HCT116 (cell line): ENCODE measurements around the gene CSRP3. TPM values are rescaled to one million over a fixed set of nuclear protein-coding genes. Genes with fewer than 3 reads are reported as not detected.

Experiments used
- ATAC-seq: fragments of 200-7000 bp; cut with Tn5 transposase; 2 replicates; pipeline ENCODE4 v1.9.1; 2020; ENCODE audit warnings: mild to moderate bottlenecking, moderate library complexity
- BruUV-seq: library from RNA; stranded (reverse); fragments of 400-500 nt; replicated peaks from 2 replicates; lab custom pipeline; 2021; lab: Mats Ljungman, UMichigan
- CTCF ChIA-PET: fragments of 300-600 bp; sonication (Branson Sonifier 250); formaldehyde crosslinking; loops from one replicate; lab custom pipeline; 2021; ENCODE audit warnings: antibody characterized with exemption; lab: Charles Lee
- POLR2A ChIA-PET: fragments of 300-600, 350-600 bp; sonication (Branson Sonifier 250); formaldehyde crosslinking; loops from one replicate; lab custom pipeline; 2021; ENCODE audit warnings: antibody characterized with exemption; lab: Charles Lee
- RAD21 ChIA-PET, 2 experiments: fragments of 300-600 bp; sonication (Branson Sonifier 250); formaldehyde crosslinking; loops; one replicate each; lab custom pipeline; 2023; ENCODE audit warnings: low total read pairs in 2 of 2; ENCODE audit not compliant: uncharacterized antibody in 2 of 2, unreplicated experiment in 2 of 2, low non-redundant PET in 1 of 2; lab: Charles Lee
- DNase-seq: peaks from one replicate; pipeline ENCODE4 v3.0.0-alpha.2; 2010; ENCODE audit warnings: low read depth, low spot score
- H2AFZ ChIP-seq: fragments of 200-600 bp; shearing (Covaris generic), sonication (generic); 2 replicates; pipeline ENCODE4 v1.6.1; 2017; ENCODE audit warnings: low read depth, mixed run types, mixed read lengths, antibody characterized with exemption, low read length; ENCODE audit not compliant: poor library complexity, severe bottlenecking
- H3K27ac ChIP-seq: 2 replicates; pipeline ENCODE4 v1.5.1; 2012; ENCODE audit warnings: low read depth, low read length
- H3K27me3 ChIP-seq: fragments of 200-600 bp; sonication (generic); 2 replicates; pipeline ENCODE4 v1.6.1; 2016; ENCODE audit warnings: mixed run types, low read length, mixed read lengths; ENCODE audit not compliant: insufficient read depth
- H3K36me3 ChIP-seq, 2 experiments: fragments of 200-500 bp in 1 of 2; fragments of 200-600 bp in 1 of 2; sonication (Bioruptor generic) in 1 of 2; sonication (generic) in 1 of 2; 2 replicates each; pipeline versions ENCODE4 v1.5.1 to v1.6.1; 2014 to 2016; ENCODE audit warnings: low read length in 2 of 2, inconsistent platforms in 1 of 2, mixed read lengths in 1 of 2, mixed run types in 1 of 2; ENCODE audit not compliant: insufficient read depth in 2 of 2, control insufficient read depth in 1 of 2
- H3K4me1 ChIP-seq, 2 experiments: fragments of 200-600 bp in 1 of 2; sonication (generic) in 1 of 2; 2 replicates each; pipeline versions ENCODE4 v1.5.1 to v1.6.1; 2012 to 2017; ENCODE audit warnings: low read length in 2 of 2, inconsistent platforms in 1 of 2, mild to moderate bottlenecking in 1 of 2, mixed read lengths in 1 of 2, mixed run types in 1 of 2, moderate library complexity in 1 of 2; ENCODE audit not compliant: insufficient read depth in 2 of 2, control insufficient read depth in 1 of 2
- H3K4me2 ChIP-seq: fragments of 200-600 bp; sonication (generic); 2 replicates; pipeline ENCODE4 v1.6.1; 2017; ENCODE audit warnings: mixed run types, low read length, mixed read lengths
- H3K4me3 ChIP-seq, 2 experiments: fragments of 200-600 bp in 1 of 2; sonication (generic) in 1 of 2; replicated peaks in 1 of 2; 2 replicates each; pipeline ENCODE4 v1.5.1; 2011 to 2016; ENCODE audit warnings: low read length in 2 of 2, control low read depth in 1 of 2, low read depth in 1 of 2, mild to moderate bottlenecking in 1 of 2, mixed read lengths in 1 of 2, mixed run types in 1 of 2
- H3K79me2 ChIP-seq: fragments of 200-600 bp; sonication (generic); 2 replicates; pipeline ENCODE4 v1.6.1; 2017; ENCODE audit warnings: mild to moderate bottlenecking, mixed run types, low read length, moderate library complexity, mixed read lengths; ENCODE audit not compliant: insufficient read depth
- H3K9ac ChIP-seq: fragments of 200-600 bp; sonication (generic); 2 replicates; pipeline ENCODE4 v1.6.1; 2016; ENCODE audit warnings: low read length, mixed read lengths
- H3K9me2 ChIP-seq: fragments of 200-600 bp; sonication (generic), shearing (Covaris generic); 2 replicates; pipeline ENCODE4 v1.6.1; 2017; ENCODE audit warnings: mixed run types, mild to moderate bottlenecking, moderate library complexity; ENCODE audit not compliant: insufficient read depth
- H3K9me3 ChIP-seq, 2 experiments: fragments of 200-500 bp in 1 of 2; fragments of 200-600 bp in 1 of 2; sonication (Bioruptor generic) in 1 of 2; sonication (generic) in 1 of 2; 2 replicates each; pipeline ENCODE4 v1.6.1; 2014 to 2017; ENCODE audit warnings: low read length in 2 of 2, mixed read lengths in 2 of 2, inconsistent platforms in 1 of 2, low read depth in 1 of 2, mild to moderate bottlenecking in 1 of 2, mixed run types in 1 of 2, moderate library complexity in 1 of 2; ENCODE audit not compliant: control insufficient read depth in 1 of 2, insufficient read depth in 1 of 2
- H4K20me1 ChIP-seq: fragments of 200-600 bp; sonication (generic), shearing (Covaris generic); 2 replicates; pipeline ENCODE4 v1.6.1; 2017; ENCODE audit warnings: mixed run types, mild to moderate bottlenecking, moderate library complexity; ENCODE audit not compliant: insufficient read depth
- CBX3 ChIP-seq: IDR thresholded peaks from 2 replicates; pipeline ENCODE4 v1.6.1; 2012; ENCODE audit warnings: low read depth
- CEBPB ChIP-seq: IDR thresholded peaks from 2 replicates; pipeline ENCODE4 v1.6.1; 2012; ENCODE audit warnings: low read depth
- EGR1 ChIP-seq: IDR thresholded peaks from 2 replicates; pipeline ENCODE4 v1.6.1; 2012; ENCODE audit warnings: low read depth
- ELF1 ChIP-seq: IDR thresholded peaks from 2 replicates; pipeline ENCODE4 v1.6.1; 2012; ENCODE audit warnings: low read depth, borderline replicate concordance
- EZH2 ChIP-seq: fragments of 200-600 bp; sonication (generic); IDR thresholded peaks from 2 replicates; pipeline ENCODE4 v1.6.1; 2017; ENCODE audit warnings: antibody characterized with exemption, mixed run types
- FOSL1 ChIP-seq: IDR thresholded peaks from 2 replicates; pipeline ENCODE4 v1.6.1; 2012; ENCODE audit warnings: low read depth
- JUND ChIP-seq: IDR thresholded peaks from 2 replicates; pipeline ENCODE4 v1.6.1; 2012
- RAD21 ChIP-seq: IDR thresholded peaks from 2 replicates; pipeline ENCODE4 v1.6.1; 2012; ENCODE audit warnings: low read depth, mild to moderate bottlenecking
- SIN3A ChIP-seq: IDR thresholded peaks from 2 replicates; pipeline ENCODE4 v1.6.1; 2012; ENCODE audit warnings: low read depth
- SP1 ChIP-seq: IDR thresholded peaks from 2 replicates; pipeline ENCODE4 v1.6.1; 2012; ENCODE audit warnings: low read depth
- SRF ChIP-seq: IDR thresholded peaks from 2 replicates; pipeline ENCODE4 v1.6.1; 2012; ENCODE audit warnings: low read depth
- TCF7L2 ChIP-seq: IDR thresholded peaks from 2 replicates; pipeline ENCODE4 v1.7.0; 2011; ENCODE audit warnings: borderline replicate concordance, inconsistent platforms; ENCODE audit not compliant: insufficient read depth, insufficient read length; ENCODE audit errors: extremely low read depth
- YY1 ChIP-seq: IDR thresholded peaks from 2 replicates; pipeline ENCODE4 v1.6.1; 2011; ENCODE audit warnings: low read length, low read depth, moderate library complexity, mild to moderate bottlenecking; ENCODE audit not compliant: insufficient replicate concordance; ENCODE audit errors: extremely low read depth
- ZFX ChIP-seq: fragments of 450-650 bp; IDR thresholded peaks from 2 replicates; pipeline ENCODE4 v1.6.1; 2017
- intact Hi-C: fragments of 100-400 bp; cut with micrococcal nuclease; formaldehyde crosslinking; loops from 2 replicates; pipeline ENCODE4 v1.10.0; 2022
- total RNA-seq: library from RNA; stranded (reverse); gene quantifications from one replicate; pipeline ENCODE4 v1.2.1, GENCODE V29; 2021; ENCODE audit not compliant: unreplicated experiment
- TF ChIP-seq, protein P1 (sequence below), 3 experiments: fragments of 200-600 bp in 1 of 3; sonication (generic) in 1 of 3; IDR thresholded peaks in 2 of 3; conservative IDR thresholded peaks in 1 of 3; 2 replicates each; pipeline ENCODE4 v1.5.1; 2012 to 2017; ENCODE audit warnings: low read depth in 2 of 3, low read length in 2 of 3, antibody characterized with exemption in 1 of 3, borderline replicate concordance in 1 of 3, control low read depth in 1 of 3, mild to moderate bottlenecking in 1 of 3, mixed read lengths in 1 of 3, mixed run types in 1 of 3, moderate library complexity in 1 of 3; ENCODE audit not compliant: insufficient read depth in 1 of 3
- TF ChIP-seq, protein P2 (sequence below): IDR thresholded peaks from 2 replicates; pipeline ENCODE4 v1.6.1; 2012
- TF ChIP-seq, protein P3 (sequence below): IDR thresholded peaks from 2 replicates; pipeline ENCODE4 v1.6.1; 2012
- TF ChIP-seq, protein P4 (sequence below): IDR thresholded peaks from 2 replicates; pipeline ENCODE4 v1.6.1; 2011; ENCODE audit warnings: mild to moderate bottlenecking, low read length, moderate library complexity; ENCODE audit not compliant: insufficient replicate concordance; ENCODE audit errors: extremely low read depth

The CSRP3 gene
- total RNA-seq, 1 experiment from 2014 or later, result not detected

DNA sequence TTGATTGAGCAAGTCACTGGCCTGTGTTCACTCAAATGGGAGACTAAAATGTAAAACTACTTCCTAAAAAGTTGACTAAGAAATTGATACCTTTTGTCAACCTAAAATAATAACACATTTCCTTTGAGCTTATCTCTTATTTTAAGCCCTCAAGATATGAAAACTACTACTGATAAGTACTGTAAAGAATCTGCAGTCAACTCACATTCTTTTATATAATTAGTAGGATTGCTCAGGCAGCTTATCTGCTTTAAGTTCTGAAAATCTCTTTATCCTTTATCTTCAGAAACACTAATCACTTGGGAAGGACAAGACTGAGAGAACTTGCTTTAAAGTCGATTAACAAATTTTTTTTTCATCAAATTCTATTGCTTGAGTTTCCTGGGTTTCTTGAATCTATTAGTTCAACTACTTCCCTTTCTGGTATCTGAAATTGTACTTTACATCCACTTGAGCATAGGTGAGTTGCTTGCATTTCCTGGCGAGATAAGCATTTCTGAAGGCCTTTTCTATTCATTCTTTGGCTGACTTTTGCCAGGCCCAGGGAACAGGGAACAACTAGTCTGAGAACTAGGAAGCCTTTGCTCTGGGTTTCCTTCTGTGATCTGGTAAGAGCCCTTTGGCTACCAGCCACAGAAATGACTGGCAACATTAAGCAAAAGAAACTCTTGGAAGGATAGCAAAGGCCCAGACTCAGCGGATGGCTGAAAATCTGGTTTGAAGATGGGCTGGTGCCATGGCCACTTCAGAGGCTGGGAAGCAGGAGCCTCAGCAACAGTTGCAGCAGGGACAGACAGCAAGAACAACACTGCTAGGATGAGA lies 19.3 kb upstream of the CSRP3 start:
- Histone ChIP-seq H3K36me3 (peaks cover 6 to 21% of the 10 kb centered on the region in 2 experiments; a peak in 2 of 4 replicates), H2AFZ (no peak overlapping the region), H3K9me3 (no peaks in the 10 kb centered on the region), H3K9ac (no peak overlapping the region), H3K4me1 (no peaks in the 10 kb centered on the region), H3K27me3 (no peaks in the 10 kb centered on the region), H4K20me1 (no peaks in the 10 kb centered on the region; the same call in 1 of the 2 replicates), H3K4me3 (no peak overlapping the region), H3K27ac (no peak overlapping the region)
- POLR2A ChIA-PET, result no interaction called here
- no TSS peak for BruUV-seq
- CTCF ChIA-PET, result no interaction called here
- no peak for ATAC-seq
- intact Hi-C loops, result no loop called here
- DNase-seq, result no peak
- RAD21 ChIA-PET, result no interaction called here
- no peak for TF ChIP-seq FOSL1
- TF ChIP-seq RAD21, result no peak
- TF ChIP-seq EGR1, result no peak
- TF ChIP-seq, protein P1, sequence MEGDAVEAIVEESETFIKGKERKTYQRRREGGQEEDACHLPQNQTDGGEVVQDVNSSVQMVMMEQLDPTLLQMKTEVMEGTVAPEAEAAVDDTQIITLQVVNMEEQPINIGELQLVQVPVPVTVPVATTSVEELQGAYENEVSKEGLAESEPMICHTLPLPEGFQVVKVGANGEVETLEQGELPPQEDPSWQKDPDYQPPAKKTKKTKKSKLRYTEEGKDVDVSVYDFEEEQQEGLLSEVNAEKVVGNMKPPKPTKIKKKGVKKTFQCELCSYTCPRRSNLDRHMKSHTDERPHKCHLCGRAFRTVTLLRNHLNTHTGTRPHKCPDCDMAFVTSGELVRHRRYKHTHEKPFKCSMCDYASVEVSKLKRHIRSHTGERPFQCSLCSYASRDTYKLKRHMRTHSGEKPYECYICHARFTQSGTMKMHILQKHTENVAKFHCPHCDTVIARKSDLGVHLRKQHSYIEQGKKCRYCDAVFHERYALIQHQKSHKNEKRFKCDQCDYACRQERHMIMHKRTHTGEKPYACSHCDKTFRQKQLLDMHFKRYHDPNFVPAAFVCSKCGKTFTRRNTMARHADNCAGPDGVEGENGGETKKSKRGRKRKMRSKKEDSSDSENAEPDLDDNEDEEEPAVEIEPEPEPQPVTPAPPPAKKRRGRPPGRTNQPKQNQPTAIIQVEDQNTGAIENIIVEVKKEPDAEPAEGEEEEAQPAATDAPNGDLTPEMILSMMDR (IDR thresholded peaks at IDR 0.05 in 2 of 3, conservative IDR thresholded peaks at IDR 0.05 in 1 of 3; ENCODE audit: borderline replicate concordance in 1 of 3, insufficient read depth in 1 of 3, low read depth in 2 of 3, low read length in 2 of 3), result no peak
- no peak for TF ChIP-seq CBX3
- no peak for TF ChIP-seq SIN3A
- TF ChIP-seq ELF1, result no peak
- TF ChIP-seq SP1, result no peak
- no peak for TF ChIP-seq TCF7L2
- TF ChIP-seq, protein P2, sequence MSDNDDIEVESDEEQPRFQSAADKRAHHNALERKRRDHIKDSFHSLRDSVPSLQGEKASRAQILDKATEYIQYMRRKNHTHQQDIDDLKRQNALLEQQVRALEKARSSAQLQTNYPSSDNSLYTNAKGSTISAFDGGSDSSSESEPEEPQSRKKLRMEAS, result no peak
- TF ChIP-seq, protein P3, sequence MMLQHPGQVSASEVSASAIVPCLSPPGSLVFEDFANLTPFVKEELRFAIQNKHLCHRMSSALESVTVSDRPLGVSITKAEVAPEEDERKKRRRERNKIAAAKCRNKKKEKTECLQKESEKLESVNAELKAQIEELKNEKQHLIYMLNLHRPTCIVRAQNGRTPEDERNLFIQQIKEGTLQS, result no peak
- no peak for TF ChIP-seq YY1
- TF ChIP-seq, protein P4, sequence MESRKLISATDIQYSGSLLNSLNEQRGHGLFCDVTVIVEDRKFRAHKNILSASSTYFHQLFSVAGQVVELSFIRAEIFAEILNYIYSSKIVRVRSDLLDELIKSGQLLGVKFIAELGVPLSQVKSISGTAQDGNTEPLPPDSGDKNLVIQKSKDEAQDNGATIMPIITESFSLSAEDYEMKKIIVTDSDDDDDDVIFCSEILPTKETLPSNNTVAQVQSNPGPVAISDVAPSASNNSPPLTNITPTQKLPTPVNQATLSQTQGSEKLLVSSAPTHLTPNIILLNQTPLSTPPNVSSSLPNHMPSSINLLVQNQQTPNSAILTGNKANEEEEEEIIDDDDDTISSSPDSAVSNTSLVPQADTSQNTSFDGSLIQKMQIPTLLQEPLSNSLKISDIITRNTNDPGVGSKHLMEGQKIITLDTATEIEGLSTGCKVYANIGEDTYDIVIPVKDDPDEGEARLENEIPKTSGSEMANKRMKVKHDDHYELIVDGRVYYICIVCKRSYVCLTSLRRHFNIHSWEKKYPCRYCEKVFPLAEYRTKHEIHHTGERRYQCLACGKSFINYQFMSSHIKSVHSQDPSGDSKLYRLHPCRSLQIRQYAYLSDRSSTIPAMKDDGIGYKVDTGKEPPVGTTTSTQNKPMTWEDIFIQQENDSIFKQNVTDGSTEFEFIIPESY, result no peak
- no peak for TF ChIP-seq EZH2
- TF ChIP-seq CEBPB, result no peak
- TF ChIP-seq JUND, result no peak
- TF ChIP-seq ZFX, result no peak
- TF ChIP-seq SRF, result no peak
- TF ChIP-seq, all 23 proteins: peak for 0
- H3K9me2 ChIP-seq, result no peaks in the 10 kb centered on the region
- H3K79me2 ChIP-seq, result no peaks in the 10 kb centered on the region
- no peak overlapping the region for H3K4me2 ChIP-seq
